ENCODE measurements around the gene ERLEC1.

Gene ERLEC1

DNA sequence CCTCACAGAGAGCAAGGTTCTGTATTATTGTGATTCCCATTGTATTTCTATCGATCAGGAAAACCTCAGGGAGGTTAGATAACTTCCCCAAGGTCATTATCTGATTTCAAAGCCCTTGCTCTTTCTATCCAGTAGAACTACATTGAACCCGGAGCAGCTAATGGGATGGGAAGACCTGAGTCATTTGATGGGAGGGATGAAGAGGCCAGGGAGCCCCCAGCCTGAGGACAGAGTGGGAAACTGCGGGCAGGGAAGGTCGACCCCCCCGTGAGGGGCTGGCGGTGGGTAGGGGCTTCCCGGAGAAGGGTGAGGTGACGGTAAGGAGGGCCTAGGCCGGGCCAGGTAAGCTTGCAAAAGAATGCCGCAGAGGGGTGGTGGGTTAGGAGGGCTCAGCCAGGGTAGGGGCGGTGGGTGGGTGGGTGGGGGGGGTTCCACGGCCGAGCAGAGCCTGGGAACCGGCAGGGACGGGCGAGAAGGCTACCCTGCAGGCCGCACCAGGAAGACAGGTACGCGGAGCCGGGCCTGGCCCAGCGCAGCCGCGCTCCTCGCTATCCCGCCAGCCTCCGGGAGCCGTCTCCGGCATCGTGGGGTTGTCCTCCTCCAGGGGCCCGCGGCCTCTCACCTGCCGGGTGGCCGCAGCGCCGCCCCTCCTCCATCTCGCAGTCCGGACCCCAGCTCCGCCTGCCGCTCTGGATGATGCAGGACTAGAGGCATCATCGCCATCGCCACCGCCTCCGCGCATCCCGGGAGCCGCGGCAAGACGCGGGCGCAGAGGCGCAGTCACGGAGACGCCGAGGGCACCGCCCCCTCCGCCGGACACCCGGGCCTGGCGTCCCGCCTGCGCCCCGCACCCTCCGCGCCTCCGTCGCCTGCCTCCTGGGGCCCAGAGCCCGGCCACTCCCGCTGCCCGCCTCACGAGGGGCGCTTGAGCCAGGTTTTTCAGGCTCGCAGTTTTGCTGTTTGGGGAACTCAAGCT lies 72.7 kb downstream of the ERLEC1 start, which contains the start of gene GPR75:
GPR75 (minus strand) TSS at position 762 of the 976 bp plus-strand sequence. CDS start 5,211 bp downstream, outside the sequence.
- Histone ChIP-seq H3K36me3 (ENCODE audit: insufficient read depth, low read length) (no peaks in the 10 kb centered on the region), H3K27me3 (ENCODE audit: insufficient read depth, low read length, poor library complexity, severe bottlenecking) (no peaks in the 10 kb centered on the region), H3K9ac (ENCODE audit: low read depth, low read length, poor library complexity, severe bottlenecking) (no peak within 1 kb of the TSS), H3K4me2 (ENCODE audit: low read depth, low read length, poor library complexity, severe bottlenecking) (no peak within 1 kb of the TSS), H3K79me2 (ENCODE audit: insufficient read depth, low read length) (no peaks in the 10 kb centered on the region), H2AFZ (ENCODE audit: low read length) (no peak within 1 kb of the TSS), H4K20me1 (ENCODE audit: insufficient read depth, low read length, poor library complexity, severe bottlenecking) (no peaks in the 10 kb centered on the region), H3K4me1 (ENCODE audit: insufficient read depth, low read length, poor library complexity, severe bottlenecking) (no peaks in the 10 kb centered on the region), H3K9me3 (ENCODE audit: insufficient read depth, low read depth, low read length) (no peaks in the 10 kb centered on the region), H3F3A (ENCODE audit: low read depth) (no peaks in the 10 kb centered on the region), H3K4me3 (ENCODE audit: low read length, poor library complexity, severe bottlenecking) (no peak within 1 kb of the TSS), H3K9me2 (replicated peaks; ENCODE audit: low read depth, low read length) (no peaks in the 10 kb centered on the region)
- no peak for TF ChIP-seq EZH2phosphoT487 (IDR thresholded peaks at IDR 0.05; ENCODE audit: borderline replicate concordance)
- TF ChIP-seq, protein P1, sequence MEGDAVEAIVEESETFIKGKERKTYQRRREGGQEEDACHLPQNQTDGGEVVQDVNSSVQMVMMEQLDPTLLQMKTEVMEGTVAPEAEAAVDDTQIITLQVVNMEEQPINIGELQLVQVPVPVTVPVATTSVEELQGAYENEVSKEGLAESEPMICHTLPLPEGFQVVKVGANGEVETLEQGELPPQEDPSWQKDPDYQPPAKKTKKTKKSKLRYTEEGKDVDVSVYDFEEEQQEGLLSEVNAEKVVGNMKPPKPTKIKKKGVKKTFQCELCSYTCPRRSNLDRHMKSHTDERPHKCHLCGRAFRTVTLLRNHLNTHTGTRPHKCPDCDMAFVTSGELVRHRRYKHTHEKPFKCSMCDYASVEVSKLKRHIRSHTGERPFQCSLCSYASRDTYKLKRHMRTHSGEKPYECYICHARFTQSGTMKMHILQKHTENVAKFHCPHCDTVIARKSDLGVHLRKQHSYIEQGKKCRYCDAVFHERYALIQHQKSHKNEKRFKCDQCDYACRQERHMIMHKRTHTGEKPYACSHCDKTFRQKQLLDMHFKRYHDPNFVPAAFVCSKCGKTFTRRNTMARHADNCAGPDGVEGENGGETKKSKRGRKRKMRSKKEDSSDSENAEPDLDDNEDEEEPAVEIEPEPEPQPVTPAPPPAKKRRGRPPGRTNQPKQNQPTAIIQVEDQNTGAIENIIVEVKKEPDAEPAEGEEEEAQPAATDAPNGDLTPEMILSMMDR (conservative IDR thresholded peaks at IDR 0.05; ENCODE audit: low read length): no peak

GRCh38 chr2:53861824-53862223 lies 75.0 kb downstream of the ERLEC1 start:
- Histone ChIP-seq H3K27me3 (ENCODE audit: insufficient read depth, low read length, poor library complexity, severe bottlenecking) (no peaks in the 10 kb centered on the region), H3K9ac (ENCODE audit: low read depth, low read length, poor library complexity, severe bottlenecking) (no peak overlapping the region), H3K4me3 (ENCODE audit: low read length, poor library complexity, severe bottlenecking) (no peak overlapping the region), H3K36me3 (ENCODE audit: insufficient read depth, low read length) (peaks cover 20% of the 10 kb centered on the region; the same call in 1 of the 2 replicates), H4K20me1 (ENCODE audit: insufficient read depth, low read length, poor library complexity, severe bottlenecking) (no peaks in the 10 kb centered on the region), H3K79me2 (ENCODE audit: insufficient read depth, low read length) (no peaks in the 10 kb centered on the region), H2AFZ (ENCODE audit: low read length) (no peak overlapping the region), H3K4me1 (ENCODE audit: insufficient read depth, low read length, poor library complexity, severe bottlenecking) (no peaks in the 10 kb centered on the region), H3K4me2 (ENCODE audit: low read depth, low read length, poor library complexity, severe bottlenecking) (no peak overlapping the region), H3F3A (ENCODE audit: low read depth) (no peaks in the 10 kb centered on the region), H3K9me3 (ENCODE audit: insufficient read depth, low read depth, low read length) (no peaks in the 10 kb centered on the region), H3K9me2 (replicated peaks; ENCODE audit: low read depth, low read length) (no peaks in the 10 kb centered on the region)
- TF ChIP-seq, protein P1 (conservative IDR thresholded peaks at IDR 0.05; ENCODE audit: low read length): no peak
- TF ChIP-seq EZH2phosphoT487 (IDR thresholded peaks at IDR 0.05; ENCODE audit: borderline replicate concordance): no peak

GRCh38 chr2:53863538-53864227 lies 76.8 kb downstream of the ERLEC1 start:
- Histone ChIP-seq H3K36me3 (ENCODE audit: insufficient read depth, low read length) (peaks cover 34% of the 10 kb centered on the region; the same call in 1 of the 2 replicates), H2AFZ (ENCODE audit: low read length) (no peak overlapping the region)

More at GRCh38 chr2:53863538-53864227, 76.8 kb downstream of the ERLEC1 start:
- H3K4me3 ChIP-seq (ENCODE audit: low read length, poor library complexity, severe bottlenecking): no peak overlapping the region
- H3K9ac ChIP-seq (ENCODE audit: low read depth, low read length, poor library complexity, severe bottlenecking): no peak overlapping the region
- no peaks in the 10 kb centered on the region for H3K79me2 ChIP-seq (ENCODE audit: insufficient read depth, low read length)
- no peaks in the 10 kb centered on the region for H3K9me3 ChIP-seq (ENCODE audit: insufficient read depth, low read depth, low read length)
- TF ChIP-seq EZH2phosphoT487 (IDR thresholded peaks at IDR 0.05; ENCODE audit: borderline replicate concordance): no peak
- TF ChIP-seq, protein P1 (conservative IDR thresholded peaks at IDR 0.05; ENCODE audit: low read length): no peak
- no peaks in the 10 kb centered on the region for H3K4me1 ChIP-seq (ENCODE audit: insufficient read depth, low read length, poor library complexity, severe bottlenecking)
- no peaks in the 10 kb centered on the region for H3K27me3 ChIP-seq (ENCODE audit: insufficient read depth, low read length, poor library complexity, severe bottlenecking)
- H3K9me2 ChIP-seq (replicated peaks; ENCODE audit: low read depth, low read length): no peaks in the 10 kb centered on the region
- no peak overlapping the region for H3K4me2 ChIP-seq (ENCODE audit: low read depth, low read length, poor library complexity, severe bottlenecking)
- no peaks in the 10 kb centered on the region for H4K20me1 ChIP-seq (ENCODE audit: insufficient read depth, low read length, poor library complexity, severe bottlenecking)
- H3F3A ChIP-seq (ENCODE audit: low read depth): no peaks in the 10 kb centered on the region

All from Loucy (cell line).